ENCODE measurements around the gene ZNHIT1.

Gene ZNHIT1

DNA sequence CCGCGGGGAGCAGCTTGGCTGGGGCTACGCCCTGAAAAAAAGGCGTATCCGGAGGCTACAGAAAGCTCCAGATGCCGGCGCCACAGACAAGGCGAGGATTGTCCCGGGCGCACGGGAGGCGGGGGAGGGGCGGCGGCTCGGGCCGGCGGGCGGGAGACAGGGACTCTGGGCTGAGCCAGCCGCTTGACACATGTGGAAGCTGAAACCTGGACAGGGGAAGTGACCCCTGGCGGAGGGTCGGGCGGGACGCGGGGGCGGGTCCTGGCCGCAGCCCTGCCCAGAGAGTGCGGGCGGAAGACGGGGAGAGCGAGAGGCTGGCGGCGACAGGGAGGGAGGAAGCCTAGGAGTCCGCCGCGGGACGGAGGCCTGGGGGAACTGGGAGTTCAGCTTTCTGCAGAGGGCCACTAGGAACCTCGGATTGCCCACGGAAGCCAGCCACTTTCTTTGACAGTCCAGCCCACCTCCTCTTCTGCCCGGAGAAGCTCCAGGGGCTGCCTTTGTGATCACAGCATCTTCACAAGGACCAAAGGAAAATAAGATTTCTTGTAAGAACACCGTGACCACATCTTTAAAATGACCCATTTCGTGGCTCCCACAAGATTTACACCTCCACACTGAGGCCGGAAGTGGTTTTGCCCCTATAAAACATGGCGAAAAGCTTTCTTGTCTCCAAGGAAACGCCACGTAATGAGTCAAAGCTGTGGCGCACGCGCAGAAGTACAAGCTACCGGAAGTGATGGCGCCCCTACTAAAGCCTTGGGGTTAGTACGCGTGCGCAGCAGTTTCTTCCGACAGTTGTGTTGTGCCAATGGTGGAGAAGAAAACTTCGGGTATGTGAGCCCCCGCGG lies at the start of gene ZNHIT1, which contains the start of gene PLOD3:
Gene ZNHIT1, plus strand, starts transcription at position 778 of the 848 bp plus-strand sequence. Its CDS starts 31 bp downstream, at position 809.
Gene PLOD3, minus strand, starts transcription at position 194 of the 848 bp plus-strand sequence. CDS start 307 bp downstream, outside the sequence.
- peak; percentile 97 for DNase-seq (ENCODE audit: low read depth)

DNA sequence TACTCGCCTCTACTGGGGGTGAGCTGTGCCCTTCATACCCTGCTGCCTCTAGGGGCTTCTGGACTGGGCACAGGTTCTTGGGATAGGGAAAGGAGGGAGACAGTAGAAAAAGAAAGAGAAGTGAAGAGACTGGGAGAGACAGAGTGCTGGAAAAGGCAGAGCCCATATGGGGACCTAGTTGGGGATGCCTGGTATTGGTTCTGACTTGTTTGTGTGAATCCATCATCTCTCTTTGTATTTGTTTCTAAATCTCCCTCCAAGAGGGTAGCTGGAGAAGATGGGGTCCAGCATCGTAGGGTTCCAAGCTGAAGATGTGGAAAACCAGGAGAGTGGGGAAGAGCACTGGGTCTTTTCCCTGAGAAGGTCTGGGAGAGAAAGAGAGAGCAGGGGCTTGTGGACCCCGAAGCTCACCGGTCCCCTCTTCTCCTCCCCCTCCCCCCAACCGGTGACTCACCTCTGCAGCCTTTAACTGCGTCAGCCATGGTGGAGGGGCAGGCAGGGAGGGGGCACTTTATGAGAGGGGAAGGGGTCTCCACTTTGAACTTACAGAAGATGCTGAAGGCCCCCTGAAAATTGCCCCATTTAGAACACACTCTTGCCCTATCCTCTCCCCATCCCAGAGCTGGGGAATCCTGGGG lies 49.4 kb upstream of the ZNHIT1 start:
- DNase-seq (ENCODE audit: low read depth), result no peak

DNA sequence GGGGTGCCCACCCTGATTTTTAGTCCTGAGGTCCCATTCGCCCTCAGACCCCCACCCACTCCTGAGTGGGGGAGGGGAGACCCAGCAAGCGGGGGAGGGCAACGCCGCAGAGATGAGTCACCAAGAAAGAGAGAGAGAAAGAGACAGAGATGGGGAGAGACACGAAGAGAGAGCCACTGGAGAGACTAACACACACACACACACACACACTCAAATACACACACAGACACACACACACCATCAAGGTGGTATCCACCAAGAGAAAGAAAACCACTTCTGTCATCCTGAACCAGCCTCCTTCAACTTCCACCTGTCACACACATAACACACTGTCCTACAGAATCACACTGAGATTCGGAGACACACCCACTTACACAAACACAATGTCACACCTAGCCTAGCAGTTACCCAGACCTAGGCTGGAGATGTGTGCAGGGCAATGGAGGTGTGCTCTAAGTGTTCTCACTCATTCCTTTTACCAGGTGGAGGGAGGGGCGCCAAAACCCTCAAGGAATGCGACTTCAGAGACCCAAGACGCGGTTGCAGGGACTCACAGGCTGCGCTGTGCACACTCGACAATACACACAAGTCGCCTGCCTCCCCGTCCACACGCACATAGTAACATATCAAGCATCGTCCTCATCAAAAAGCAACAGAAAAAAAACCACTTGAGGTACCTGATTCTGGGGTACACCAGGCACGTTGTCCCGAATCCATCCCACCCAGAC lies 48.7 kb upstream of the ZNHIT1 start:
- no peak for DNase-seq (ENCODE audit: low read depth)

DNA sequence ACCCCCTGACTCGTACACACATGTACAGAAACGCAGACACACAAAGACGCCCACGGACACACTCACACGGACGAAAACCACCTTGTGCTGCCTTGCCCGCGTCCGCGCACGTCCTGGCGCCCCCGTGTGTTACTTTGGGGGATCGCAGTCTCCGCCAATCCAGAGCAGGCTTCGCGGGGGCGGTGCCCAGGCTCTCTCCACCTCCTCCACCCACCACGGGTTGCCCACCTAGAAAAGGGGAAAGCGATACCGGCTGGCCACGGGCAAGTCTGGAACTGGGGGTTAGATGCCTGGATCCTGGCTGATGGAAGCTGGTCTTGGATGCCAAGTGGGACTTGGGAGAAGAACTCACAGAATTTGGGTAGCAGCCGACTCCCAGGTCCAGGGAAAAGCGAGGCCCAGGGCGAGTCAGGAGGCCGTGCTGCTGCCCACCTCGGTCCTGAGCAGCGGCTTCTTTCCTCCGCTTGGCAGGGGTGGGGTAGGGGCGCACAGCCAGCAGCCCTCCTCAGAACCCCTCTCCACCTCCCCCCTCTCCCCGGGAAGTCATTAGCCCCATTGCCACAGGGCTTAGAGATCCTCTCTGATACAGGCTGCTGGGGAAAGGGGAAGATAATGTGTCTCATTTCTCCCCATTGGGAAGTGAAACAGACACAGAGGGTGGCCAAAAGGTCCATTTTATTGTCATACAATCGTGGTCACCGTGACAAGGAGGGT lies 48.0 kb upstream of the ZNHIT1 start:
- no peak for DNase-seq (ENCODE audit: low read depth)

DNA sequence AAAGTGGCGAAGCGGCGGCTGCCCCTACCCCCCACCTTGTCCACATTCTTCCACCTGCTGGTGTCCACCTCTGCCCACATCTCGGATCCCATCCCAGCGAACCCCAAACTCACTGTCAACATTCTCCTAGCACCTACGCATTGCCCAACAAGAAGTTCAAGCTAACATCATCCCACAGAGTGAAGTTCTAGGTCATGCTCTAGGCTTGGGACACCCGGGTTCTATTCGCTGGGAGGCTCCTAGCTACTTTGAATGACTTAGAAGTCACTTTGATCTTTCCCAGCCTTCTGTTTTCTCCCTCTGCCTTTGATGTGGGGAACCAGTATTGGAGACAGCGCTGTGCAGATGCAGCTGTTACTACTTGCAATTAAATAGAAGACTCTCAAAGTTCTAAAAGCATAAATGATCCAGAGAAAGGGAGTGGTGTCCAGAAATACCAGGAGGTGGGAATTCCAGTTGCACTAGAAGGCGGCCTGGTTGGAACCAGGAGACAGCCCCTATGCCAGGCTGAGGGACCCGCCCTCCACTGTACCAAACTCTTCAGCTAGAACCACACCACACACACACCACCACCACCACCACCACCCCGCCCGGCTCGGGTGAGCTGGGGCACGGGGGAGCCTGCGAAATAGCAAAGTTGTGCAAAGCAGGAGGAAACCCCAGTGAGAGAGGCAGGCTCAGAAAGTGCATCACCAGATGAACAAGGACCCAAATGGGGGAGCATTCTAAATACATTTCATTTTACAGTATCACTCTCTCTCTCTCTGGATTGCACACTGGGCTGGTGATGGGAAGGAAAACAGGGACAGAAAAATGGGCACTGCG lies 47.1 kb upstream of the ZNHIT1 start:
- DNase-seq (ENCODE audit: low read depth), result no peak

DNA sequence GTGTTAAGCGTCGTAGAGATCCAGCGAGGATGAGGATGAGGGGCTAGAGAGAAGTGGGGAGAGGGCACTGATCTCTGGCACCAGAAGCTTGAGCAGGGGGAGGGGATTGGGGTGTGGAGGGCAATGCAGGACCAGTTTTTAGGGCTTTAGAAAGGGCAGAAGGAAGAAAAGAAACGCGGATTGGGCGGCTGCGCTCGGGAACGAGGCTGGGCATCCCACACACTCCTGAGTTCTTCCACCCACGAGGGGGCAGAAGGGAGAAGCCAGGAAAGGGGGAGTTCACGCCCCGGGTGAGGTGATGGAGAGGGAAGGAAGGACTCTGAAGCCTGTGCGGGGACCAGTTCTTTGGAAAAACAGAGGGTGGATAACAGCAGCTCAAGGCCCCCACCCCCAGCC lies 46.5 kb upstream of the ZNHIT1 start:
- DNase-seq (ENCODE audit: low read depth), result no peak

DNA sequence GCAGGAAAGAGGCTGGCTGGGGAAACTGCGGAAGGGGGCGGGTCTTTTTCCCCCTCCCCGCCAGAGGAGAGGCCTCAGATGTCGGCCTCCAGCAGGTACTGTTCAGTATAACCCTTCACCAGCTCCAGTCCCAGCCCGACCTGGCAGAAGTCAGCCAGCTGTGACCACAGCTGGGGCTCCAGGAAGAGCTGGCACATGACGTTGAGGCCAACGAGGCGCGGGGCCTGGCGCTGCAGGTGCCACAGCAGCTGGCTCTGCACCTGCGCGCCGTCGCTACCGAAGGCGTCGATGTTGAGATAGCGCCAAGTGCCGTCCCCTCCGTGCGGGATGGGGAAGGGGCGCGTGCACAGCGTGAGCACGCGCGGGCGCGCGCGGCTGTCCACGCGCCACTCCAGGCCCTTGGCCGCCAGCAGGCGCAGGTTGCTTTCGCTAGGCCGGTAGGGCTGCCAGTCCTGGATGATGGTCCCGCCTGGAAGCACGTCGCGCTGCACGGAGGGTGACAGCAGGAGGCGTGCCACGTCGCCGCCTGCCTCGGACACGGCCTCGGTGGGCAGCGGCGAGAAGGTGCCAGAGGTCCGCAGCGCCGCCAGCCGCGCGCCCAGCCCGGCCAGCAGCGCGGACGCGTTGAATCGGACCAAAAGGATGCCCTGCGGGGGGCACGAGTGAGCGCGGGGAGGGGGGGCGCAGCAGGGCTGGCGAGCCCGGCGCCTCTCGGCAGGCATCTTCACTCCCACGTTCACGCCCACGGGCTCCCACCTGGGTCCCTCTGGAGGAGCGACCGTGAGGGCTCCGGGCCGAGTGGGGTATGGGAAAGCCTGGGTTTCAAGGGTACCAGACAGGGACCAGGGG lies 45.7 kb upstream of the ZNHIT1 start:
- no peak for DNase-seq (ENCODE audit: low read depth)

DNA sequence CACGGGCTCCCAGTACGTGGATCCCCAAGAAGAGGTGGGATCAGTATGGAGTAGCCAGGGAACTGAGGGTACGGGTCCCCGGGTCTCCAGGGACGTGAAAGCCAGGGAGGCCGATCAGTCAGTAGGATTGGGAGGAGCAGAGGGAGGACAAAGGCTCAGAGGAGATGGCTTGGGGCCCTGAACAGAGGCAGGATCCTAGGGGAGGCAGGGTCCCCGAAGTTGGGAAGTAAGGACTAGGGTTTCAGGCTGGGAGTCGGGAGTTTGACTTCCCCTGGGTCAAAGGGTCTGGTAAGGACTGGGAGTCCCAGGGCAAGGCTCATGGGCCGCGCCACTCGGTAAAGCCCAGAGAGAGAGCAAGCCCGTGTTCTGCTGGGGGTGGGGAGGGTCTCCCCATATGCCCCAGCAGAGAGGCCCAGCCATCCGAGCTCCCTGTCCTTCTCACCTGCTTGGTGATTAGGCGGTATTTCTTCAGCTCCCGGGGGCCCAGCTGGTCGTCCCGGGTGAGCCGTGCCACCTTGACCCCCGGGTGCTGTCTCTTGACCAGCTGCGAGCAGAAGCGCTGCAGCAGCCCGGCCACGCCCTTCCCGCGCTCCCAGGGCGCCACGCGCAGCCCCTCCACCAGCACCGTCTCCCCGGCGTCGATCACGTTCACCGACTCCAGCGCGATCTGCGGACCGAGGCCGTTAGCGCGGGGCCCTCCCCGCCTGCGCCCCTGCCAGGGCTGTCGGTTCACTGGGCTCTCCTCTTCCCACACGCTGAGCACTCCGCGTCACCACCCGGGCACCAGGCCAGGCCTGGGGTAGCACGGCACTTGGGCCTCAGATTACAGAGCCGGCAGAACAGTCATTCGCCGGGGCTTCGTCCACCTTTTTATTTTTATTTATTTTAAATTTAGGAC lies 44.9 kb upstream of the ZNHIT1 start:
- DNase-seq (ENCODE audit: low read depth), result no peak

DNA sequence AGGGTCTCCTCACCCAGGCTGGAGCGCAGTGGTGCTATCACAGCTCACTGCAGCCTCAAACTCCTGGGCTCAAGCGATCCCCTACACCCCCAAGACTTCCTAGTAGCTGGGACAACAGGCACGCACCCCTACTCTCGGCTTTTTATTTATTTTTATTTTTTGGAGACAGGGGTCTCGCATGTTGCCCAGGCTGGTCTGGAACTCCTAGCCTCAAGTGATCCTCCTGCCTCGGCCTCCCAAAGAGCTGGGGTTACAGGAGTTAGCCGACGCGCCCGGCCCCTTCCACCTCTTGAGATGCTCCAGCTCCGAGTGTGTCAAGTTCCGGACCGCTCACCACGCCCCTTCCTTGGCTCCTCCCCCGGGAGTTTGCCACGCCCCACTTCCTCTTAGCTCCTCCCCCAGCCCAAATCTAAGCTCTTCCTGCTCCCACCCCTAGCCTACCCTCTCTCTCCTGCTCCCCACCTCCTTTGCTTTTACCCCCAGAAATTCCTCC lies 44.2 kb upstream of the ZNHIT1 start:
- DNase-seq (ENCODE audit: low read depth), result no peak

DNA sequence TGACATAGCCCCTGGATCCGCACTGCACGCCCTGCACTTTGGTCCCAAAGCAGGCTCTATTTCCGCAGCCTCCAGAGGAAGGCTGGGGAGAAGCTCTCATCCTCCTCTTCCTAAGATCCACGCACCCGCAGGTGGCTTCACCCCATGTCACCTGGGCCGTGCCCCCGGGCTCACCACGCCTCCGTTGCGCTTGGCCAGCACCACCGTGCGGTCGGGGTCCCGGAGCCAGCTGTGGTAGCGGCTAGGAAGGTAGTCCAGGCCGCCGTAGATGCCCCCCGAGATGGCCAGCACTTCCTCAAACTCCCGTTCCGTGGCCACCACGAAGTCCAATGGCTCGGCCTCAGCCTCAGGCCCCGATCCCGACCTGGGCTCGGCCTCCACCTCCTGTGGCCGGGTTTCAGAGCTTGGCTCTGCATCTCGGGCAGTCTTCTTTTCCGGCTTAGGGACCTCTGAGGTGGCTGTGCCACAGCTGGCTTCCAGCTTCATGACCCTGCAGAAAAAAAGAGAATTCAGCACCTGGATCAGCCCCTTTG lies 43.6 kb upstream of the ZNHIT1 start:
- no peak for DNase-seq (ENCODE audit: low read depth)

DNA sequence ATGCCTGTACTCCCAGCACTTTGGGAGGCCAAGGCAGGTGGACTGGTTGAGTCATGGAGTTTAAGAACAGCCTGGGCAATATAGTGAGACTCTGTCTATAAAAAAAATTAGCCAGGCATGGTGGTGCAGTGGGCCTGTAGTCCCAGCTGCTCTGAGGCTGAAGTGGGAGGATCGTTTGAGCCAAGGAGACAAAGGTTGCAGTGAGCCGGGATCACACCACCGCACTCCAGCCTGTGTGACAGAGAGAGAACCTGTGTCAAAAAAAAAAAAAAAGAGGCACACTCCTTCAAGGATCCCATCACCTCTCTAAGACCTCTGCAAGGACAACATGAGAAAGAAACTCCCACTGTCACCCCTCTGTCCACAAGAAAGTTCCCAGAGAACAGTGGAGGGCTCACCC lies 42.3 kb upstream of the ZNHIT1 start:
- DNase-seq (ENCODE audit: low read depth), result no peak

DNA sequence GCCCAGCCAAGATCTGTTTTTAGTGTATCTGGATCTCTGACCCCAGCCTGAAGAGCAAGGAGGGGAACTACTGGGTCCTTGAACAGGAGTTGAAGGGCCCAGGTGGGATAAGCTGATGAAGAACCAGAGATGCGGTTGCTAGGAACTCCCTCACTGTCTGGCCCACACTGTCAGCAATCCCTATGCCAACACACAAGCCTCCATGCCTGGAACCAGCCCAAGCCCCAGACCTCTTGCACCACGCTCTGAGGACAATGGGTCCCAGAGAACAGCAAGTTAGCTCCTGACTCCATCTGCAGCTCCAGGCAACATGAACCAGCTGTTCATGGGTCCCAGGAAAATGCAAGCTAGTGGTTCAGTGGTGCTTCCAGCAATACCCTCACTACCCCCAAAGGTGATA lies 40.3 kb upstream of the ZNHIT1 start:
- no peak for DNase-seq (ENCODE audit: low read depth)

DNA sequence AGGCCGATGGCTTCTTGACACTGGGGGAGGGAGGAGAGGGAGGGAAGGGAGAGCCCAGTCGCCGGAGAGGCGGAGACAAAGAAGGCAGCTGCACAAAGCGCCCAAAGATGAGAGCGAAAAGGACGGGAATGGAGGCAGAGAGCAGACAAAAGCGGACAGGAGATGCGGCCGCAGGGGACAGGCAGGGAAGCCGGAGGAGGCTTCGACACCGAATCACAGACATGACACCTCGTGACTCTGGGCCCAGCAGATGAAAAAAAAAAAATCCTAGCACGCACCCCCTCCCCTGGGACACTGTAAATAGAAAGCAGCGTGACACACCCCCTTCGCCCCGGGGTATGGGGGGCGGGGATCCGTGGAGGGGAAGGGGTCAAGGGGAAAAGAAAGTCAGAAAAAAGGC lies 38.8 kb upstream of the ZNHIT1 start:
- DNase-seq (ENCODE audit: low read depth), result no peak

DNA sequence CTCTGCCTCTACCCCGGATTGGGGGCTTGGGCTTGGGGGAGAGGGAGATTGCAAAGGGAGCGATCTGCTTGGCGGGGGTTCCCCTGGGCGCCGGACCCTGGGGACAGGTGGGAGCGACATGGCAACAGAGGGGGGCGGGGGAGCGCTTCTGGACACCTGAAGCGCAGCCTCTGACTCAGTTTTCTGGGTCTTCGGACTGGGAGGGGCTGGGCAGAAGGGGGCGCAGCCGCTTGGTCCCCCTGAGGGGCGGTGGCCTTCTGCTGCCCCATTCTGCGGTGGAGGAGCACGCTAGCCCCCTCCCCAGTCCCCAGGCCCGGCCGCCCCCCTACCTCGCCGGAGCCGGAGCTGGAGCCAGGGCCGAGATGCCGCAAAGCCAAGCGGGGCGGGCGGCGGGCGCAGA lies 38.3 kb upstream of the ZNHIT1 start:
- DNase-seq (ENCODE audit: low read depth), result no peak

DNA sequence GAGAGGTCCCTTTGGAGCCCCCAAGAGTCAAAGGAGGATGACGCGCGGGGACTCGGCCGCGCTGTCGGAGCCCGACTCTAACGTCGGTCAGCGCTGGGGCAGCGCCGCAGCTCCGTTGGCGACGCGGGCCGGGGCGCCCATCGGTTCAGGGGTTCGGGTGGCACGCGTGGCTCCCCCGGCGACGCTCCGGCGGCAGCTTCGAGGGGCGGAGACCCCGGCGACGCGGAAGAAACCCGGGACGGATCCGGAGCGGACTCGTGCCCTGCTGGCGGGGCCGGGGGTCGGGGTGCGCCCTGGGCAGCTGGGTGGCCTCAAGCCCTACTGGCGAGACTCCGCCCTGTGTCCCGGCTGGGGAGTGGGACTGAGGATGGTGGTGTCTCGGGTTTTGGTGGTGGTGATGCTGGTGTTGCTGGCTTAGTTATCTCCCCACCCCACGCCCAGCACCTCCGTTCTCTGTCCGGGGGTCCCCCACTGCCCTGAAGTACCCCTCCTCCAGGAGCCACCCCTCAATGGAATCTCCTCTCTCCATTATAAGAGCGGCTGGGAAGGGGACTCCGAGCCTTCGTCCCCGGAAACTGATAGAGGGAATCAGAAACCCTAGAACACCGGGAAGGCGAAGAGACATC lies 37.7 kb upstream of the ZNHIT1 start, which contains the start of gene NAT16:
Gene NAT16, minus strand, starts transcription at position 164 of the 626 bp plus-strand sequence. CDS start 5,486 bp downstream, outside the sequence.
- no peak for DNase-seq (ENCODE audit: low read depth)

DNA sequence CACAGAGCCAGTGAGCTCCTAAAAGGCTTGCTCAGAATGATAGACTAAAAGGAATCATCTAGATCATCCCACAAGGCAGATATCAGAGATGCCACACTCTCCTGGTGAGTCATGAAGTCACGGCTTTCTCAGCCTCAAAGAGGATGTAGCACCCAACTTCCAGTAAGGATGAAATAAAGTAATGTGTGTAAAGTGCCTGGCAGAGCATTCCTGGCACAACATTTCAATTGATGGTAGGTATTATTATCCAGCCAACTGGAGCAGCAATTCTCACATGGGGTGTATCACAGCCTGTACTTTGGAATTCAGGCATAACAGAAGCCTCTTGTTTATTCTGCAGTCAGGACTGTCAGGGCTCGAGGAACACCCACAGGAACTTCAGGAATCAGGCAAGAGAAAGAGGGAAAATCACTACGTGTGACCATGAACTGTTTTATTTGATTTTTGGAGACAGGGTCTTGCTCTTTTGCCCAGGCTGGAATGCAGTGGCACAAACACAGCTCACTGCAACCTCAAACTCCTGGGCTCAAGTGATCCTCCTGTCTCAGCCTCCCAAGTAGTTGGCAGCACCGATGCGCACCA lies 32.6 kb upstream of the ZNHIT1 start:
- no peak for DNase-seq (ENCODE audit: low read depth)

DNA sequence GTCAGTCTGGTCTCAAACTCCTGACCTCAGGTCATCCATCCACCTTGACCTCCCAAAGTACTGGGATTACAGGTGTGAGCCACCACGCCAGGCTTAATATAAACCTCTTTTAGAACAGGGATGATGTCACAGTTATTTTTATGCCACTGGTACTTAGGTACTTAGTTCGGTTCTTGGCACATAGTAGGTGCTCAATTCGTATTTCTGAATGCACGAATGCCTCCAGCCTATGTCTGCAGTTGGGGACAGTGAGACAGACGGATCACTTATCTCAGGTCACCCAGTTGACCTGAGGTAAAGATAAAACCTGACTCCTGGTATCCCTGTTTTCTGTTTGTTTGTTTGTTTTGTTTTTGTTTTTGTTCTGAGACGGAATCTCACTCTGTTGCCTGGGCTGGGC lies 31.8 kb upstream of the ZNHIT1 start:
- DNase-seq (ENCODE audit: low read depth), result no peak
